ENCODE results near the gene TBX20.
"Not testable (repeated sequence)": the region's sequence is repeated elsewhere in the genome, so short reads cannot be mapped to it uniquely, and the experiment has no call there.

DNA sequence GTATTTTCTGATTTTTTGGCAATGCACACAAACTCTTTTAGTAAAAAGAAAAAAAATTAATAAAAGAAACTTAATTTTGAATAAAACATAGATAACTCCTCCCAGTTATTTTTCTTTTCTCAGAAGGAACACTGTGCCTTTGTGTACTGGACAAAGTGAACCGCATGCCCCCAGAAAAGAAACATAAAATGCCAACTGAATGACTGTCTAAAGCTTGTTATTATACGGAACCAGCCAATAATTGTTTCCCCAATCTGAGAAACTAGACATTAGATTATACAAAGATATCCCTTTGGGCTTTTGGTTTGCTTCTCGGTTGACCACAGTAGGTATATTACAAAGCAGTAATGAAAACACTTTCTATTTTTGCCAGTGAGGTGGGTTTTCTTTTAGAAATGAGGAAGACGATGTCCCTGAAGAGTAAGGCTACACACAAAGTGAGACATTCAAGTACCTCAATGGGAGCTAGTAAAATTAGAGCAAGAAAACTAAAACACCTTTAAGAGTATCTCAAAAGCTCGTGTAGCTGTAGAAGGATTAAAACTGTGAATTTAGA, 25.3 kb downstream of the TBX20 start:
- TF ChIP-seq, protein P1, sequence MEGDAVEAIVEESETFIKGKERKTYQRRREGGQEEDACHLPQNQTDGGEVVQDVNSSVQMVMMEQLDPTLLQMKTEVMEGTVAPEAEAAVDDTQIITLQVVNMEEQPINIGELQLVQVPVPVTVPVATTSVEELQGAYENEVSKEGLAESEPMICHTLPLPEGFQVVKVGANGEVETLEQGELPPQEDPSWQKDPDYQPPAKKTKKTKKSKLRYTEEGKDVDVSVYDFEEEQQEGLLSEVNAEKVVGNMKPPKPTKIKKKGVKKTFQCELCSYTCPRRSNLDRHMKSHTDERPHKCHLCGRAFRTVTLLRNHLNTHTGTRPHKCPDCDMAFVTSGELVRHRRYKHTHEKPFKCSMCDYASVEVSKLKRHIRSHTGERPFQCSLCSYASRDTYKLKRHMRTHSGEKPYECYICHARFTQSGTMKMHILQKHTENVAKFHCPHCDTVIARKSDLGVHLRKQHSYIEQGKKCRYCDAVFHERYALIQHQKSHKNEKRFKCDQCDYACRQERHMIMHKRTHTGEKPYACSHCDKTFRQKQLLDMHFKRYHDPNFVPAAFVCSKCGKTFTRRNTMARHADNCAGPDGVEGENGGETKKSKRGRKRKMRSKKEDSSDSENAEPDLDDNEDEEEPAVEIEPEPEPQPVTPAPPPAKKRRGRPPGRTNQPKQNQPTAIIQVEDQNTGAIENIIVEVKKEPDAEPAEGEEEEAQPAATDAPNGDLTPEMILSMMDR (IDR thresholded peaks at IDR 0.05), result not testable (repeated sequence)
- TF ChIP-seq POLR2A (IDR thresholded peaks at IDR 0.05), result not testable (repeated sequence)

Data from right lobe of liver (tissue), 4 donors.